GM23338 (cell line): ENCODE results near the gene B4GALT6. TPM values are rescaled to one million over a fixed set of nuclear protein-coding genes. Genes with fewer than 3 reads are reported as not detected.
A peak's percentile ranks its signal among the peaks of the same experiment; 100 is the strongest.

Experiments
- ATAC-seq: fragments of 200-7000 bp; cut with Tn5 transposase; 3 replicates; pipeline ENCODE4 v1.9.1; 2020
- DNase-seq: peaks from one replicate; pipeline ENCODE4 v3.0.0-alpha.2; 2015; ENCODE audit warnings: low spot score
- H2AFZ ChIP-seq: fragments of 200-600 bp; sonication (generic); 2 replicates; pipeline ENCODE4 v1.8.0; 2016; ENCODE audit warnings: antibody characterized with exemption, mild to moderate bottlenecking, moderate library complexity
- H3F3A ChIP-seq: fragments of 200-600 bp; sonication (generic); replicated peaks from 2 replicates; pipeline ENCODE4 v1.8.0; 2017; ENCODE audit warnings: antibody characterized with exemption, mixed run types, low read depth
- H3K27ac ChIP-seq: fragments of 200-600 bp; sonication (generic); 2 replicates; pipeline ENCODE4 v1.6.1; 2016; ENCODE audit warnings: low read depth
- H3K27me3 ChIP-seq: fragments of 200-600 bp; sonication (generic); 2 replicates; pipeline ENCODE4 v1.8.0; 2016; ENCODE audit warnings: mild to moderate bottlenecking, mixed run types, moderate library complexity; ENCODE audit not compliant: insufficient read depth
- H3K36me3 ChIP-seq: fragments of 200-600 bp; sonication (generic); 2 replicates; pipeline ENCODE4 v1.8.0; 2016; ENCODE audit warnings: mild to moderate bottlenecking; ENCODE audit not compliant: insufficient read depth
- H3K4me1 ChIP-seq: fragments of 200-600 bp; sonication (generic); 2 replicates; pipeline ENCODE4 v1.8.0; 2016; ENCODE audit warnings: mild to moderate bottlenecking, moderate library complexity; ENCODE audit not compliant: insufficient read depth
- H3K4me2 ChIP-seq: fragments of 200-600 bp; sonication (generic); 2 replicates; pipeline ENCODE4 v1.7.1; 2017; ENCODE audit warnings: mixed run types
- H3K4me3 ChIP-seq: fragments of 200-600 bp; sonication (generic); 2 replicates; pipeline ENCODE4 v1.6.1; 2016; ENCODE audit warnings: mixed run types
- H3K79me2 ChIP-seq: fragments of 200-600 bp; sonication (generic); replicated peaks from 2 replicates; pipeline ENCODE4 v1.8.0; 2017; ENCODE audit warnings: mild to moderate bottlenecking; ENCODE audit not compliant: insufficient read depth
- H3K9me2 ChIP-seq: fragments of 200-600 bp; sonication (generic); 2 replicates; pipeline ENCODE4 v1.8.0; 2017; ENCODE audit not compliant: insufficient read depth
- H4K20me1 ChIP-seq: fragments of 200-600 bp; sonication (generic); replicated peaks from 2 replicates; pipeline ENCODE4 v1.8.0; 2017; ENCODE audit warnings: mild to moderate bottlenecking; ENCODE audit not compliant: insufficient read depth
- H3K27ac Mint-ChIP-seq: 2 replicates; pipeline ENCODE4 v1.8.0; 2020; ENCODE audit warnings: inconsistent platforms, mild to moderate bottlenecking, moderate library complexity, mixed read lengths
- H3K27me3 Mint-ChIP-seq: 3 replicates; pipeline ENCODE4 v1.8.0; 2022; ENCODE audit warnings: low read depth, mild to moderate bottlenecking, moderate library complexity, mixed read lengths, inconsistent platforms; ENCODE audit not compliant: insufficient read depth, poor library complexity
- H3K36me3 Mint-ChIP-seq: 3 replicates; pipeline ENCODE4 v1.8.0; 2021; ENCODE audit warnings: low read depth, mild to moderate bottlenecking, inconsistent platforms, moderate library complexity, mixed read lengths
- H3K4me1 Mint-ChIP-seq: 3 replicates; pipeline ENCODE4 v1.8.0; 2020; ENCODE audit warnings: mild to moderate bottlenecking, inconsistent platforms, mixed read lengths
- H3K4me3 Mint-ChIP-seq: 3 replicates; pipeline ENCODE4 v1.8.0; 2021; ENCODE audit warnings: moderate library complexity, mild to moderate bottlenecking, inconsistent platforms, mixed read lengths
- H3K9me3 Mint-ChIP-seq: 3 replicates; pipeline ENCODE4 v1.8.0; 2020; ENCODE audit warnings: moderate library complexity, mild to moderate bottlenecking, inconsistent platforms, mixed read lengths
- POLR2AphosphoS5 ChIP-seq: IDR thresholded peaks from 2 replicates; pipeline ENCODE4 v1.6.1; 2016; ENCODE audit warnings: antibody characterized with exemption, low read depth
- ZNF331 ChIP-seq: fragments of 250-450 bp; sonication (Bioruptor Pico); IDR thresholded peaks from 2 replicates; pipeline ENCODE4 v1.5.0; 2020; ENCODE audit warnings: low read depth, mild to moderate bottlenecking, moderate library complexity
- polyA plus RNA-seq: library from polyadenylated mRNA; unstranded; fragments of >200 nt; fragmentation: Nextera tagmentation; extraction: Ambion mirVana; gene quantifications from 2 replicates; pipeline ENCODE4 v1.2.1, GENCODE V29; 2016
- total RNA-seq: library from RNA; depleted of rRNA; stranded (reverse); fragments of >200 nt; shearing (Covaris generic); gene quantifications from 2 replicates; pipeline ENCODE4 v1.2.3, GENCODE V29; 2014
- TF ChIP-seq, protein P1 (sequence below), 2 experiments: fragments of 200-600 bp in 1 of 2; sonication (generic) in 1 of 2; conservative IDR thresholded peaks; 2 replicates each; pipeline versions ENCODE4 v1.5.1 to v1.6.1; 2016 to 2017; ENCODE audit warnings: antibody characterized with exemption in 2 of 2, low read depth in 2 of 2, mild to moderate bottlenecking in 2 of 2, moderate library complexity in 1 of 2
- TF ChIP-seq, protein P2 (sequence below): IDR thresholded peaks from one replicate; pipeline ENCODE4 v1.6.1; 2018; ENCODE audit warnings: antibody characterized with exemption; ENCODE audit not compliant: unreplicated experiment
- TF ChIP-seq, protein P3 (sequence below): IDR thresholded peaks from 2 replicates; pipeline ENCODE4 v1.6.1; 2016; ENCODE audit warnings: antibody characterized with exemption

The B4GALT6 gene
- total and polyA plus RNA-seq, 2 experiments from 2014 or later = 14.8 to 33.8 TPM

DNA sequence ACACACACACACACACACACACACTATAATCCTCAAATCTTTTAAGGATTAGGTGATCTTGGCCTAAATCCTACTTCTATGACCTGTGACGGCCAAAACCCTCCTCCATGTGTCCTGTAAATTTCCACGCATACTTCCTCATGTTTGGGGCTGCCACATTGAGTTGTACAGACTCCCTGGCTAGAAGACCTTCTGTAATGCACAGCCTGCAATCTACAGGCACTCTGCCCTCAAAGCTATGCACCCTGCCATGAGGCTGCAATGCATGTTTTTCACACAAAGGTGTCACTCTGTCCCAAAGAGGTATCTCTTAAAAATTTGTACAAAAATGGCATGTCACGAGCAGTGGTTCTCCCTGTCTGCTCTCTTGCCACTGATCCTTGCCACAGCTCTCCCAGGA lies 26.4 kb upstream of the B4GALT6 start:
- DNase-seq = peak; percentile 37

DNA sequence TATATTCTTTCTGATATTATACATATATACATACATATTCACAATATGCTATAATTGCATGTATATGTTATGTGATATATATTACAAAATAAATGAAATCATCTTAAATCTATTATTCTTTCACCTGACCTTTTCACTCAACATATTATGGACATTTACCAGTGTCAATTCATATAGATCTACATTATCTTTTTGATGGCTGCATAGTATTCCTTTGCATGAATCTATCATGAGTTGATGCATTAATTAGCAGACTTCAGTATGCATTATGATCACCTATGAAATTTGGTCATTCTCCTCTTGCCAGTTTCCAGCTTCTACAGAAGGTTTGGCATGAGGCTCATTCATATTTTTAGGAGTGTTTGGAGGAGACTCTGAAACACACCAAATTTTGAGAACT lies 23.4 kb upstream of the B4GALT6 start:
- H3K9me3 Mint-ChIP-seq = no peaks in the 10 kb centered on the region
- no peaks in the 10 kb centered on the region for H3K27me3 ChIP-seq
- peaks cover 19% of the 10 kb centered on the region for H3K4me1 Mint-ChIP-seq
- no peak overlapping the region for H2AFZ ChIP-seq
- no peak overlapping the region for H3K4me3 ChIP-seq
- no peak overlapping the region for H3K27ac Mint-ChIP-seq
- no peak overlapping the region for H3K4me2 ChIP-seq
- no peak overlapping the region for H3K27ac ChIP-seq
- H3K36me3 ChIP-seq = no peaks in the 10 kb centered on the region
- peaks cover 18% of the 10 kb centered on the region for H3K4me1 ChIP-seq
- H3K79me2 ChIP-seq = no peaks in the 10 kb centered on the region
- H3K4me3 Mint-ChIP-seq = no peak overlapping the region
- H3K9me2 ChIP-seq = no peaks in the 10 kb centered on the region
- peaks cover 4% of the 10 kb centered on the region for H3K27me3 Mint-ChIP-seq
- H3K36me3 Mint-ChIP-seq = no peaks in the 10 kb centered on the region; the same call in 2 of the 3 replicates
- DNase-seq (no peak), ATAC-seq (no peak)
- no peaks in the 10 kb centered on the region for H4K20me1 ChIP-seq
- H3F3A ChIP-seq = no peaks in the 10 kb centered on the region
- TF ChIP-seq, protein P1, sequence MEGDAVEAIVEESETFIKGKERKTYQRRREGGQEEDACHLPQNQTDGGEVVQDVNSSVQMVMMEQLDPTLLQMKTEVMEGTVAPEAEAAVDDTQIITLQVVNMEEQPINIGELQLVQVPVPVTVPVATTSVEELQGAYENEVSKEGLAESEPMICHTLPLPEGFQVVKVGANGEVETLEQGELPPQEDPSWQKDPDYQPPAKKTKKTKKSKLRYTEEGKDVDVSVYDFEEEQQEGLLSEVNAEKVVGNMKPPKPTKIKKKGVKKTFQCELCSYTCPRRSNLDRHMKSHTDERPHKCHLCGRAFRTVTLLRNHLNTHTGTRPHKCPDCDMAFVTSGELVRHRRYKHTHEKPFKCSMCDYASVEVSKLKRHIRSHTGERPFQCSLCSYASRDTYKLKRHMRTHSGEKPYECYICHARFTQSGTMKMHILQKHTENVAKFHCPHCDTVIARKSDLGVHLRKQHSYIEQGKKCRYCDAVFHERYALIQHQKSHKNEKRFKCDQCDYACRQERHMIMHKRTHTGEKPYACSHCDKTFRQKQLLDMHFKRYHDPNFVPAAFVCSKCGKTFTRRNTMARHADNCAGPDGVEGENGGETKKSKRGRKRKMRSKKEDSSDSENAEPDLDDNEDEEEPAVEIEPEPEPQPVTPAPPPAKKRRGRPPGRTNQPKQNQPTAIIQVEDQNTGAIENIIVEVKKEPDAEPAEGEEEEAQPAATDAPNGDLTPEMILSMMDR (conservative IDR thresholded peaks at IDR 0.05; ENCODE audit: low read depth in 2 of 2) = no peak
- TF ChIP-seq ZNF331 = no peak
- no peak for TF ChIP-seq POLR2AphosphoS5
- TF ChIP-seq, protein P2, sequence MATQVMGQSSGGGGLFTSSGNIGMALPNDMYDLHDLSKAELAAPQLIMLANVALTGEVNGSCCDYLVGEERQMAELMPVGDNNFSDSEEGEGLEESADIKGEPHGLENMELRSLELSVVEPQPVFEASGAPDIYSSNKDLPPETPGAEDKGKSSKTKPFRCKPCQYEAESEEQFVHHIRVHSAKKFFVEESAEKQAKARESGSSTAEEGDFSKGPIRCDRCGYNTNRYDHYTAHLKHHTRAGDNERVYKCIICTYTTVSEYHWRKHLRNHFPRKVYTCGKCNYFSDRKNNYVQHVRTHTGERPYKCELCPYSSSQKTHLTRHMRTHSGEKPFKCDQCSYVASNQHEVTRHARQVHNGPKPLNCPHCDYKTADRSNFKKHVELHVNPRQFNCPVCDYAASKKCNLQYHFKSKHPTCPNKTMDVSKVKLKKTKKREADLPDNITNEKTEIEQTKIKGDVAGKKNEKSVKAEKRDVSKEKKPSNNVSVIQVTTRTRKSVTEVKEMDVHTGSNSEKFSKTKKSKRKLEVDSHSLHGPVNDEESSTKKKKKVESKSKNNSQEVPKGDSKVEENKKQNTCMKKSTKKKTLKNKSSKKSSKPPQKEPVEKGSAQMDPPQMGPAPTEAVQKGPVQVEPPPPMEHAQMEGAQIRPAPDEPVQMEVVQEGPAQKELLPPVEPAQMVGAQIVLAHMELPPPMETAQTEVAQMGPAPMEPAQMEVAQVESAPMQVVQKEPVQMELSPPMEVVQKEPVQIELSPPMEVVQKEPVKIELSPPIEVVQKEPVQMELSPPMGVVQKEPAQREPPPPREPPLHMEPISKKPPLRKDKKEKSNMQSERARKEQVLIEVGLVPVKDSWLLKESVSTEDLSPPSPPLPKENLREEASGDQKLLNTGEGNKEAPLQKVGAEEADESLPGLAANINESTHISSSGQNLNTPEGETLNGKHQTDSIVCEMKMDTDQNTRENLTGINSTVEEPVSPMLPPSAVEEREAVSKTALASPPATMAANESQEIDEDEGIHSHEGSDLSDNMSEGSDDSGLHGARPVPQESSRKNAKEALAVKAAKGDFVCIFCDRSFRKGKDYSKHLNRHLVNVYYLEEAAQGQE = no peak

More for the DNA sequence above, 26.4 kb upstream of the B4GALT6 start:
- no peaks in the 10 kb centered on the region for H3K79me2 ChIP-seq
- no peaks in the 10 kb centered on the region for H3K27me3 ChIP-seq
- ATAC-seq = peak; percentile 79
- Mint-ChIP-seq H3K27me3 (peaks cover 4% of the 10 kb centered on the region), H3K36me3 (no peaks in the 10 kb centered on the region), H3K4me3 (no peak overlapping the region), H3K4me1 (peaks cover 9% of the 10 kb centered on the region; the same call in 2 of the 3 replicates), H3K27ac (peak overlapping the region; percentile 59), H3K9me3 (no peaks in the 10 kb centered on the region)
- TF ChIP-seq, protein P1 (conservative IDR thresholded peaks at IDR 0.05; ENCODE audit: low read depth in 2 of 2) = peak; percentile 28 to 48
- TF ChIP-seq, protein P2 = no peak
- no peak for TF ChIP-seq ZNF331
- TF ChIP-seq, protein P3, sequence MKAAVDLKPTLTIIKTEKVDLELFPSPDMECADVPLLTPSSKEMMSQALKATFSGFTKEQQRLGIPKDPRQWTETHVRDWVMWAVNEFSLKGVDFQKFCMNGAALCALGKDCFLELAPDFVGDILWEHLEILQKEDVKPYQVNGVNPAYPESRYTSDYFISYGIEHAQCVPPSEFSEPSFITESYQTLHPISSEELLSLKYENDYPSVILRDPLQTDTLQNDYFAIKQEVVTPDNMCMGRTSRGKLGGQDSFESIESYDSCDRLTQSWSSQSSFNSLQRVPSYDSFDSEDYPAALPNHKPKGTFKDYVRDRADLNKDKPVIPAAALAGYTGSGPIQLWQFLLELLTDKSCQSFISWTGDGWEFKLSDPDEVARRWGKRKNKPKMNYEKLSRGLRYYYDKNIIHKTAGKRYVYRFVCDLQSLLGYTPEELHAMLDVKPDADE = no peak
- H3K36me3 ChIP-seq = no peaks in the 10 kb centered on the region
- peak overlapping the region; percentile 36 for H2AFZ ChIP-seq
- H3K4me2 ChIP-seq = no peak overlapping the region
- H3K4me3 ChIP-seq = no peak overlapping the region
- H3K27ac ChIP-seq = no peak overlapping the region
- H3K9me2 ChIP-seq = no peaks in the 10 kb centered on the region
- H3K4me1 ChIP-seq = peaks cover 8% of the 10 kb centered on the region
- no peaks in the 10 kb centered on the region for H3F3A ChIP-seq
- no peaks in the 10 kb centered on the region for H4K20me1 ChIP-seq
